CD4-positive, alpha-beta T cell treated with Interferon alpha-2 for 1 hour (primary cell): Measurements from ENCODE around the gene TRPM6.
A peak's percentile ranks its signal among the peaks of the same experiment; 100 is the strongest.
"Not testable (repeated sequence)": the region's sequence is repeated elsewhere in the genome, so short reads cannot be mapped to it uniquely, and the experiment has no call there.

Experiments used
- DNase-seq, 2 donors: peaks; one replicate each; pipeline ENCODE4 v3.0.0-alpha.2; 2020 to 2022

TRPM6 gene

GRCh38 chr9:74858751-74859414, 28.8 kb downstream of the TRPM6 start:
- DNase-seq: no peak

- DNase-seq: no peak
Measured at GRCh38 chr9:74856989-74857388, 30.7 kb downstream of the TRPM6 start.

GRCh38 chr9:74855072-74855471, 32.6 kb downstream of the TRPM6 start:
- DNase-seq: no peak

DNA sequence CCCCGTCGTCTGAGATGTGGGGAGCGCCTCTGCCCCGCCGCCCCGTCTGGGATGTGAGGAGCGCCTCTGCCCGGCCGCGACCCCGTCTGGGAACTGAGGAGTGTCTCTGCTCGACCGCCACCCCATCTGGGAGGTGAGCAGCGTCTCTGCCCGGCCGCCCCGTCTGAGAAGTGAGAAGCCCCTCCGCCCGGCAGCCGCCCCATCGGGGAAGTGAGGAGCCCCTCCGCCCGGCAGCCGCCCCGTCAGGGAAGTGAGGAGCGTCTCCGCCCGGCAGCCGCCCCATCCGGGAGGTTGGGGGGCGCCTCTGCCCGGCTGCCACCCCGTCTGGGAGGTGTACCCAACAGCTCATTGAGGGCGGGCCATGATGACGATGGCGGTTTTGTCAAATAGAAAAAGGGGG, 34.7 kb downstream of the TRPM6 start:
- not testable (repeated sequence) for DNase-seq

GRCh38 chr9:74848153-74848525, 39.6 kb downstream of the TRPM6 start:
- no peak for DNase-seq

DNA sequence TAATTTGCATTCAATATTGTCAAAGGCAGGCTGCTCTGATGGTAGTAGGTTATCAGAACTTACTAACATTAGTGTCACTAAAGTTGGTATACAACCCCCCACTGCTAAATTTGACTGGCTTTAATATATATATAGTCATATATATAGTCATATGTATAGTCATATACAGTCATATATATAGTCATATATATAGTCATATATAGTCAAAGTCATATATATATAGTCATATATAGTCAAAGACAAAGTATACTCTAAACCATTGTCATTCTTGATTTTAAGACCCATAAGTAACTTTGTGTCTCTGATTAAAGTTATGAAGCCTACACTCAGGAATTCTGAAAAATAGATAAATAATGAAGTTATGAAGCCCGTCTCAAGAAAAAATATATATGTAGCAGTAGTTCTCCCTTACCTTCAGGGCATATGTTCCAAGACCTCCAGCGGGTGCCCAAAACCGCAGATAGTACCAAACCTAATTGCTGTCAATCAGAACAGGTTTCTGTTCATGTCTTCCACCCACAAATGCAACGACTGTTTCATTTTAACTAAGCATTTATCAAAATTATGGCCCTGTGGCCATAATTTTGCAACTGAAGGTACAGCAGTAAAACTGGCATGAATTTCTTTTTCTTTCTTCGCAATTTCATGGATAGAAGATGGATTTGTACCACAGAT, 40.1 kb downstream of the TRPM6 start:
- no peak for DNase-seq

GRCh38 chr9:74846766-74847165, 41.0 kb downstream of the TRPM6 start:
- DNase-seq: no peak

DNA sequence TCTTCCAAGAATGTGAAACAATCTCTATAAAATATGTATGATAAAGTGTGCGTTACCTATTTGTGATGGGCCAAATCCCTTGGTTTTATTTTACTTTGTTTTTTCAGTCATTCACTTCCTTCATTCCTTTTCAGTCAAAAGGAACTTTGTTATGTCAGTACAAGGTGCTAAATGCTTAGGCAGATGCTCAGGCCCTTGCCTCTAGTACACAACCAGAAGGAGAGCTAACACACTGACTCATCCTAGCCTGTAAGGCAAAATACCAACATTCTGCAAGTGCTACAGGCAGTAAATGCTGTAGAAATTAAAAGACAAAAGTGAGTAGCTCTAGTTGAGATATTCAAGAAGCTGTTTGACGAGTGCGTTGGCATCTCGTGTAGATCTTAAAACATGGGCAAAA, 49.4 kb downstream of the TRPM6 start:
- DNase-seq: no peak

GRCh38 chr9:74824654-74825053, 63.1 kb downstream of the TRPM6 start:
- DNase-seq: no peak

DNA sequence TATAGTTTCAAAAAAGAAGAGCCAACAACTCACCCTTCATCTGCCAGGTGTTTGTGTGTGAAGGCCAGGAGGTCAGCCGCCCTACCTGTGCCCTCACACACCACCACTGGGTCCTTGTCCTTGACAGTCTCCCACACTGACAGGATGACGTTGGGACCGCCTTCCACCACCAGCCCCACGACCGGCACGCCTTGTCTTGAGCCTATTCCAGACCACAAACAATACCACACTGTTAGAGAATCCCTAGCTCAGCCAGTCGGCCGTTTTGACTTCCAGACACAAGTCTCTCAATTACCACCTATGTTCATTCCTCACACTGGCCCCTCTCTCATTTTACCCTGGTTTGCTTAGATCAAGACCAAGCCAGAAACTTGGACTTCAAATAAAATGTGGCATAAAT, 66.1 kb downstream of the TRPM6 start:
- no peak for DNase-seq

- no peak for DNase-seq
Measured at GRCh38 chr9:74817816-74818215, 69.9 kb downstream of the TRPM6 start.

DNA sequence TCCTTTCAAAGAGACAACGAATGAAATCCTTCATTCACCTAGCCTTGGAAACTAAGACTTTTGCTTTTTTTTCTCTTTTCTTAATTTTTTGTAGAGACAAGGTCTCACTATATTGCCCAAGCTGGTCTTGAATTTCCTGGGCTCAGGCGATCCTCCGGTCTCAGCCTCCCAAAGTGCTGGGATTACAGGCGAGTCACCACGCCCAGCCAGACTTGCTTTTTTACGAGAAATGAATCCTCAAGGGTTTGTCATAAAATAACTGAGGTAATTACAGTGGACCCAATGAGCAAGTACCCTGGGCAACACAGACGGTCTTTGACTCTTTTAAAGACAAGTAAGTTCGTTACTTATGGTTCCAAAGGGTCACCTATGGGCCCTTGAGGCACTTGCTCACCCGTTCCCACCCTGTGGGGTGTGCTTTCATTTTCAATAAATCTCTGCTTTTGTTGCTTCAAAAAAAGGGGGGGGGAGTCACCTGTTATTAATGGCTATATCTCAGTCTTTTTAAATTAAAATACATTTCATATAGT, 70.4 kb downstream of the TRPM6 start:
- no peak for DNase-seq

DNA sequence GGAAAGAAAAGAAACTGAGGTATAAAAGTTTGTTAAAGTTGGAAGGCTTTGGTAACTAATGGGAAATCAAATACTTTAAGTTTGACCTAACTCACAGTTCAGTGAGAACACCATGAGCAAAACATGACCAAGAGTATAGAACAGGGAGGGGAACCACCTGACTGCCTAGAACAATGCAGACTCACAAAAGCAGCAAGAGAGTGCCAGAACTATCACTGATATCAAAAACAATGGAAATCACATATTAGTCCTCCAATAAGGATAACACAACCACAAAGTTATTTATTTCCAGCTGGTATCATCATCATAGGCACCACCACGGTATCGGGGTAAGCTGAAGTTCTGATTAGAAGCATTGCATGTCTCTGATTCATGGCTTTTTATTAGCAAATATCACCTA, 77.5 kb downstream of the TRPM6 start:
- DNase-seq: no peak

DNA sequence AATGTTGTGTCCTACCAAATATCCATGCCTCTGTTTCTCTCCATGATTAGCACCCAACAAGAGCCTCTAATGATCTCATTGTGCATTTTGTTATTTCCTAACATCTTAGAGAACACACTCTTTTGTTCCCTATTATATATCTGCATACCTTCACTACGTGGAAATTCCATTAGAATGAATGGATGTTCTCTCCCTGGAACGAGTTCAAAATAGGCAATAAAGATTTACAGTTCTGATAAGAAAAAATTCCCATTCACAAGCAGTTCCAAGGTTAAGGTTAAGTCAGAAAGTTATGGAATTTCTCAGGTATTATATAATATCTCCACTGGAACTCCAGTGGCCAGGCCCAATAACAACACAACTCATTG, 83.7 kb downstream of the TRPM6 start:
- DNase-seq: no peak

GRCh38 chr9:74803376-74804017, 84.2 kb downstream of the TRPM6 start:
- DNase-seq: no peak

DNA sequence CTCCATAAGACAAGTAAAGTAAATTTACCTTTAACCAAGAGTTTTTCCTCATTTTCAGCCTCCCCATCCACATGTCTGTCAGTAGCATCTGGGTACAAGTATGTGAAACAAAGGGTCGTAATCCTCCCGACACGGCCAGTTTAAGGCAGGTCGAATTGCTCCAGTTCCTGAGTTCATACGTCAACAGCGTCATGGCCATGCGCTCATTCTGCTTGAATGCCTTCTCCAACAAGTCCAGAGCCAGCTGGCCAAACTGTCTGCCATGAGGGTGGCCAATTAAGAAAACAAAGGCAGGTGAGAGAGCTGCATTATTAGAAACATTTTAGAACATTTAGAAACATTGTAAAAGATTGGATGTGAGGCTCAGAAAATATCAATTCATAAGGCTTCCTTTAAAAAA, 87.5 kb downstream of the TRPM6 start:
- DNase-seq: no peak

DNA sequence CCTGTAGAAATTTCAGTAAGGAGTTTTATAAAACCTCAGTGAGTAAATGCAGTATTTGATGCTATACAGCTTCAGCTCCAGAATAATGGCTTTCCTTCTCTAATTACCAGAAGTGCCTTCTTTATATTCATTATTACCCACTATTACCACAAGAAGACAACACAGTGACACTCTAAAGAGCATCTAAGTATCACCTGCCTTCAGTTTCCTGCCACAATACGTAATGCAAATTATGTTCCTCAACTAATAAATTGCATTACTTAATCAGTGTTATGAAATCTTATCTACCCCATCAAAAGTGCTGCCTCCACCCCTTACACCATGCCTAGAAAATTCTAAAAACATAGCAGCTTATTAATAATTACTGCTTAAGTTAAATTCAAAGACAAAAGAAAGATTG, 91.9 kb downstream of the TRPM6 start:
- no peak for DNase-seq

GRCh38 chr9:74795081-74795480, 92.6 kb downstream of the TRPM6 start:
- DNase-seq: no peak

DNA sequence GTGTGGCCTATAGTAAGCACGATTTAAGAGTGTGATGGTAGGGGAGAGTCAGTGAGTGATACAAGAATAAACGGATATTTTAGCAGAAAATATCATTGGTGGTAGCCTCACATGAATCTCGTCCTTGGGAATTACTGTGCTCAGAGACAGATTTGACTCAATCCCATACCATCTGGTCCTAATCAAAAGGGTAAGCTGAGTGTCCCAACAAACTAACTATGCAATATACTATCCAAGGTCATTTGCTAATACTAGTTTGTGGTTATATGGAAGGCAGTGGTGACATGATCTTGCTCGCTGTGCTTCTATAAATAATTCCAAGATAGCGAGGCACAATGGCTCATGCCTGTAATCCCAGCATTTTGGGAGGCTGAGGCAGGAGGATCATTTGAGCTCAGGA, 103.2 kb downstream of the TRPM6 start:
- no peak for DNase-seq

DNA sequence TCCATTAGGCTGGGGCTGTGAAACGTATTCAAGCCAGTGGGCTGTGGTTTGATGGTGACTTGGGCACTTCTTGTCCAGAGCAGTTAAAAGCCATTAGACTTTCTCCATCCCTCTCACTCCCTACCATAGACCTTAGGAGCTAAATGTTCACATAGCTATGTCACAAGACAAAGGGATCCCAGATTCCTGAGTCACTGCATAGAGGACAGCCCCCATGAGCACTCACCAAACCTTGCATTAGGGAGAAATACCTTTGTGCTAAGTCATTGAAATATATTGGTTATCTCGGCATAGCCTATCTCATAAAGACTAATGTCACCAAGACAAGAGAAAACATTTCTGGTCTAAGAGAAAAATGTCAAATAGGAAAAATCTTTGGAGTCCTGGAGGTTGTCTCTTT, 104.3 kb downstream of the TRPM6 start:
- DNase-seq: no peak

- peak; percentile 53 to 70 for DNase-seq
Measured at GRCh38 chr9:74777136-74777879, 110.4 kb downstream of the TRPM6 start.

- no peak for DNase-seq
Measured at GRCh38 chr9:74775396-74775795, 112.3 kb downstream of the TRPM6 start.

DNA sequence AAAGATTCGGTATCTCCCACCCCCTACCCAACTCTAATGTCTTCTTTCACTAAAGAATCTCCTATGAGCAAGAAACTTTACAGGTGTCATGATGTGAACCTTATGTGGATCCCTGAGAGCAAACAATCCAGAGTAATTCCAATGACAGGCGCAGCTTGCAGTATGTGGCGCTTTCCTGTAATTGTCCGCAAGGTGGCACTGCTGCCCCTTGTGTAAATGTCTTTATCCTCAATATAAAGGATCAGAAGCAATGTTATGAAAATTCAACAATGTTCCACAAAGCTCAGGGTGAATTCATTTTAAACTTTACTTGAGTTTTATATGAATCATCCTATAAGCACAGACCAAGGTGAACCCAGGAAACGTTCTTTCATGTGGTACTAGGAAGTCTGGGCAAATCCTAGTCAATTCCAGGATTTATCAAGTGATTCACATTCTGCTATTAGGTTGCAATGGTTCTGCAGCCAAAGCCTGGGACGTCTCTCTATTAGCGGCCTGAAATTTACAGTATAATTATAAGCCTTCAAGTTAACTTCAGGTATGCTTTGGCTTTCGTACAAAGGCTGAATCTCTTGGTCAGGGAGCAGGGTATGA, 113.7 kb downstream of the TRPM6 start:
- peak; percentile 64 to 76 for DNase-seq
